ENCODE results near the gene RIMS1. TPM values are rescaled to one million over a fixed set of nuclear protein-coding genes. Genes with fewer than 3 reads are reported as not detected.

RIMS1 gene
- total RNA-seq, 1 donor from 2014 or later = 5.6 TPM

DNA sequence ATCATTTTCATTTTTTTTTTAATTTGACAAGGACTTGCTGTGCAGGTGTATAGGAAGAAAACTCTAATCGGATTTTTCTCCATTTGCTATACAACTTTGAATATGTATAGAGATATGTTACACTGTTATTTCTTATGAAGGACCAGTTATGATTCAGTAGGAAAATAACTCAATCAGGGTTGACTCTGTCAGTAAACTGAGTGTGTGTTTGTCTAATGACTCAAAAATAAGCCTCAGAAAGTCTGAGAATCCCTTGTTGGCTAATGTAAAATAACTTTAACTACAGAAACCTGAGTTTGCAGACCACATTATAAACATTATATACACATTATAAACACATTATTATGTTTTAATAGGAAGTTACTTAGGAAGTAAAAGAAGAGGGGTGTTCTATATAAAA, 352.6 kb downstream of the RIMS1 start:
- Mint-ChIP-seq H3K27ac (no peak overlapping the region), H3K36me3 (ENCODE audit: insufficient read depth) (no peaks in the 10 kb centered on the region), H3K4me1 (ENCODE audit: low read depth) (no peaks in the 10 kb centered on the region), H3K9me3 (ENCODE audit: low read depth) (no peaks in the 10 kb centered on the region), H3K27me3 (no peaks in the 10 kb centered on the region), H3K4me3 (ENCODE audit: low read depth) (no peak overlapping the region)
- TF ChIP-seq, protein P1, sequence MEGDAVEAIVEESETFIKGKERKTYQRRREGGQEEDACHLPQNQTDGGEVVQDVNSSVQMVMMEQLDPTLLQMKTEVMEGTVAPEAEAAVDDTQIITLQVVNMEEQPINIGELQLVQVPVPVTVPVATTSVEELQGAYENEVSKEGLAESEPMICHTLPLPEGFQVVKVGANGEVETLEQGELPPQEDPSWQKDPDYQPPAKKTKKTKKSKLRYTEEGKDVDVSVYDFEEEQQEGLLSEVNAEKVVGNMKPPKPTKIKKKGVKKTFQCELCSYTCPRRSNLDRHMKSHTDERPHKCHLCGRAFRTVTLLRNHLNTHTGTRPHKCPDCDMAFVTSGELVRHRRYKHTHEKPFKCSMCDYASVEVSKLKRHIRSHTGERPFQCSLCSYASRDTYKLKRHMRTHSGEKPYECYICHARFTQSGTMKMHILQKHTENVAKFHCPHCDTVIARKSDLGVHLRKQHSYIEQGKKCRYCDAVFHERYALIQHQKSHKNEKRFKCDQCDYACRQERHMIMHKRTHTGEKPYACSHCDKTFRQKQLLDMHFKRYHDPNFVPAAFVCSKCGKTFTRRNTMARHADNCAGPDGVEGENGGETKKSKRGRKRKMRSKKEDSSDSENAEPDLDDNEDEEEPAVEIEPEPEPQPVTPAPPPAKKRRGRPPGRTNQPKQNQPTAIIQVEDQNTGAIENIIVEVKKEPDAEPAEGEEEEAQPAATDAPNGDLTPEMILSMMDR (IDR thresholded peaks at IDR 0.05; ENCODE audit: unreplicated experiment) = no peak
- DNase-seq (ENCODE audit: low spot score, unreplicated experiment) = no peak

DNA sequence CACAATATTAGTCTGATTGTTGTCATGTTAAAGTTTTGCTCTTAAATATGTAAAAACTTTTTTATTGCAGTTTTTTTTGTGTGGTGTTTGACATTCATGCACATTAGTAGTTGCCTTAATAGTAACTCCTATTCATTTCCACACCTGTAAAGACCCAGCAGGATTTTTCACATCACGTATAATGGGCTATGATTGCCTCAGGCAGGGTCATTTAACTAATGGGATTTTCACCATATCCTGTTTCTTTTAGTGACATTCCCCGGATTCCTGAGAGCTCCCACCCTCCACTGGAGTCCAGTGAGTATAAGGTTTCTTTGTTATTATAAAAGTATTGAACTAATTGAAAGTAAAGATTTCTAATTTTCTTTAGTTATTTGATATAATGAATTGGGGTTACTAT, 359.2 kb downstream of the RIMS1 start:
- no peaks in the 10 kb centered on the region for H3K9me3 Mint-ChIP-seq (ENCODE audit: low read depth)
- peaks cover 1% of the 10 kb centered on the region for H3K4me1 Mint-ChIP-seq (ENCODE audit: low read depth)
- H3K36me3 Mint-ChIP-seq (ENCODE audit: insufficient read depth) = no peaks in the 10 kb centered on the region
- no peaks in the 10 kb centered on the region for H3K27me3 Mint-ChIP-seq
- H3K27ac Mint-ChIP-seq = no peak overlapping the region
- TF ChIP-seq, protein P1 (IDR thresholded peaks at IDR 0.05; ENCODE audit: unreplicated experiment) = no peak
- H3K4me3 Mint-ChIP-seq (ENCODE audit: low read depth) = no peak overlapping the region
- no peak for DNase-seq (ENCODE audit: low spot score, unreplicated experiment)

- TF ChIP-seq, protein P1 (IDR thresholded peaks at IDR 0.05; ENCODE audit: unreplicated experiment) = no peak
- Mint-ChIP-seq H3K9me3 (ENCODE audit: low read depth) (no peaks in the 10 kb centered on the region), H3K36me3 (ENCODE audit: insufficient read depth) (no peaks in the 10 kb centered on the region), H3K27ac (no peak overlapping the region), H3K27me3 (no peaks in the 10 kb centered on the region), H3K4me1 (ENCODE audit: low read depth) (peaks cover 1% of the 10 kb centered on the region), H3K4me3 (ENCODE audit: low read depth) (no peak overlapping the region)
- no peak for DNase-seq (ENCODE audit: low spot score, unreplicated experiment)
These were observed 360.6 kb downstream of the RIMS1 start for GRCh38 chr6:72246926-72247325.

- Mint-ChIP-seq H3K4me3 (ENCODE audit: low read depth) (no peak overlapping the region), H3K27ac (no peak overlapping the region), H3K36me3 (ENCODE audit: insufficient read depth) (no peaks in the 10 kb centered on the region), H3K9me3 (ENCODE audit: low read depth) (no peaks in the 10 kb centered on the region), H3K27me3 (no peaks in the 10 kb centered on the region), H3K4me1 (ENCODE audit: low read depth) (peaks cover 1% of the 10 kb centered on the region)
- TF ChIP-seq, protein P1 (IDR thresholded peaks at IDR 0.05; ENCODE audit: unreplicated experiment) = no peak
- DNase-seq (ENCODE audit: low spot score, unreplicated experiment) = no peak
These were observed 362.3 kb downstream of the RIMS1 start for GRCh38 chr6:72248621-72249020.

GRCh38 chr6:72250664-72251063, 364.3 kb downstream of the RIMS1 start:
- H3K9me3 Mint-ChIP-seq (ENCODE audit: low read depth) = no peaks in the 10 kb centered on the region
- H3K4me3 Mint-ChIP-seq (ENCODE audit: low read depth) = no peak overlapping the region
- TF ChIP-seq, protein P1 (IDR thresholded peaks at IDR 0.05; ENCODE audit: unreplicated experiment) = no peak
- DNase-seq (ENCODE audit: low spot score, unreplicated experiment) = no peak
- H3K4me1 Mint-ChIP-seq (ENCODE audit: low read depth) = no peaks in the 10 kb centered on the region
- no peaks in the 10 kb centered on the region for H3K27me3 Mint-ChIP-seq
- H3K36me3 Mint-ChIP-seq (ENCODE audit: insufficient read depth) = no peaks in the 10 kb centered on the region
- H3K27ac Mint-ChIP-seq = no peak overlapping the region
